Pulmonary artery endothelial cell (primary cell): ENCODE results near the gene ATXN1. TPM values are rescaled to one million over a fixed set of nuclear protein-coding genes. Genes with fewer than 3 reads are reported as not detected.
"Not testable (repeated sequence)": the region's sequence is repeated elsewhere in the genome, so short reads cannot be mapped to it uniquely, and the experiment has no call there.

Source experiments
- DNase-seq: peaks from one replicate; pipeline ENCODE4 v3.0.0-alpha.2; 2011; ENCODE audit warnings: low read depth, low spot score
- total RNA-seq: library from RNA; depleted of rRNA; stranded (reverse); fragments of >200 nt; gene quantifications from 2 replicates; pipeline ENCODE4 v1.2.3, GENCODE V29; 2014

The ATXN1 gene
- total RNA-seq, 1 donor from 2014 or later, result 14.2 TPM

DNA sequence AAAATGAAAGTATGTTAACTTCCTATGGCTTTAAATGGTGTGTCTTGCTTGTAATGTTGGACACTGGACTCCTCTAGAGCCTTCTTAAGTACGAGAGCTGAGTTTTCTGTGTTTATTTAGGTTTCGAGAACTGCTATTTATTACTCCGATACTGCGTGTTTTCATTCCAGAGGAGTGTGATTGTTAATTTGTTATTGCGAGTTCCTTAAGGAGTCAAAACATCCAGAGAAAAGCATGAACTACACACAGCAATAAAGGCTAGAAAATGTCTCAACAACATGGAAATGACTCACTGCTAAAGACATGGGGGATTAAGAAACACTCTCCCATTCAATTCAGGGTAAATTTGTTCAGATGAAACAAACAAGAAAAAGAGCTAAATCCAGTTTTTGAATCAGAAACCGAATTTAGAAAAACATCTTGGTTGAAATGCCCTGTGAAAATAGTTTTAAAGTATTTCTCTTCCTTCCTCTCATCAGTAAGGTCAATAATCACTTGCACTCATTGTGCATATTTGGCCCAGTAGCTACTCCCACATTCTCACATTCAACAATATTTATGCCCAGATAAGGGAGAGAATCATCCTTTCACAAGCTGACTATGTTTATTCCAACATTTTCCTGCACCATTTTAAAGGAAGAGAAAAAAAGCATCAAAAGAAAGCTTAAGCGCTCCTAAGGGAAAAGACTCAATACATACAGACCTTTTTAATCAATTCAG lies 36.0 kb downstream of the ATXN1 start:
- DNase-seq, result peak; percentile 63

DNA sequence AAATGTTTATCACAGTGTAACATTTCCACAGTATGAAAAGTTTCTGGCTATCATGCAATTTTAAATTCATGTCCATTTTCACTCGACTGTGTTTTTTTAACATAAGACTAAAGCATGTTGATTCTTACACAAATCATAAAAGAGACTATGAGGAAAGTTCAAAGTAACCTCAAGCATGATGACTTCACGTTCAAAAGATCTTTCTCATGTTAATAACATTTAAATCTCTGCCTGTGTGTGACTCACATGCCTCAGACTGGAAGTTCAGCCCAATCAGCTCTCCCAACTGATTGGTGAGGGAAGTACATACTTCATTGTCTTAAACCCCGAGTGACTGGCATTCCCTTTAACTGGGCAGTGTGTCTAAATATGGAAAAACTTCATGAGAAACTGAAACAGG lies 37.4 kb downstream of the ATXN1 start:
- peak; percentile 84 for DNase-seq

DNA sequence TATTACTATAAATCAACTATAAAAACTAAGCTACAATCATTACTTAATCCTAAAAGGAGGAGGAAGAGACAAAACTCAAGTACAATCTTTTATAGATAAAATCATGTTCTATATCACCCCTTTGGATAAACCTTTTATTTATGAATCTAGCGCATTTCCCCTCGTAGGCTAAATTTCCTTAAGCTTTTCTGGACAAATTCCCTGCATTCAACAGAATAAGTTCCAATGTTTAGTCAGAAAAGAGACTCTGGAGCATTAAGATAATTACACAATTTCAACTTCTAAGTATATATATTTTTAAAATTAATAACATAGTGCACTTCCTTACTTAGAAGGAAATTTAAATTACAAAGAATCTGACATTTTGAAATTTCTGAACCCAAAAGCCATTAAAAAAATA lies 37.9 kb downstream of the ATXN1 start:
- DNase-seq, result no peak

DNA sequence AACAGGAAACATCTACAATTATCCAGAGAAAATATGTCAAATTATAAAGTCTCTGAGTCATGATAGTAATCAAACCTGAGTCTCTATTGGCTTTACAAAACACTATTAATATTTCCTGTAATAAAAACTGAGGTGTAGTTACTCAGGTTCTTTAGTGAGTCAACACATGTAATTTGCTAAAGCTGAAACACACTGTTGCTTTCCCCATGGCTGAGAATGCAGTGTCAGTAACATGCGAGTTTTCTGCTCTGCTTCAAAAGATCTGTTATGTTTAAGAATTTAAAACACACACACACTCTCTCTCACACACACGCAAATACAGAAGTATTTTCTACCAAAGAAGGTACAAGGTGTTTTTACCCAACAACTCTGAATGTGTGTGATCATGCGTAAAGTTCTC lies 38.6 kb downstream of the ATXN1 start:
- DNase-seq, result no peak

DNA sequence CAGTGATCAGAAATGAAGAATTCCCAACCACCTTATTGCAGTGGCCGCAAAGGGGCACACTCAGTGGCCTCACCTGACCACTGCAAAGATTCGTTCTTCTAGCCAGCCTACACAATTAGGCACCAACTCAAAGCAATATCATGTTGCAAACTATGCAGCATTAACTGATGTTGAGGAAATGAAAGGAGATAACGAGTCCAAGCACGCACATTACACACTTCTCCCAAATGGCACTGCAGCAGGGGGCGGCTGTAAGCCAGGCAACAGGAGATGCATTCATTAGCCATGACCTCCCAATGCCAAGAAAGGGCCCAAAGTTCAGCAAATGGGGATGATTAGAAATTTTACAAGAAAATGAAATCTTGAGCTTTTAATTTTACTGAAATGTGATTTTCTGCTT lies 39.3 kb downstream of the ATXN1 start:
- no peak for DNase-seq

DNA sequence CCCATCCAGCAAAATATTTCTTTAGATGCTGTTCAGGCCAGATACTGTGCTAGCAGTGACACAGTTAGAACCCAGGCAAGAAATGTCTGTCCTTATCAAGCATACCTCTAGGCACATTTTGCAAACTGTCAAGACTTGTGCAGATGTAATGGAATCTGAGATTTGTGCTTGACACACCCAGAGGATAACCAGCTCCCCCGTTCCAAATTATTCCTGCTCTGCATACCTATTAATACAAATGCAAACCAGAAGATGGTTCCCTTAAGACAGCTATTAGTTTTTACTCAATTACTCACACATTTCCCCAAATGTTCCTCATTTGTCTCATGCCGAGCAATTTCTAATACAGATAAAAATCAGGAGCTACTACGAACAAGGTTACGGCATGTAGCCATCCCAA lies 40.4 kb downstream of the ATXN1 start:
- DNase-seq, result no peak

DNA sequence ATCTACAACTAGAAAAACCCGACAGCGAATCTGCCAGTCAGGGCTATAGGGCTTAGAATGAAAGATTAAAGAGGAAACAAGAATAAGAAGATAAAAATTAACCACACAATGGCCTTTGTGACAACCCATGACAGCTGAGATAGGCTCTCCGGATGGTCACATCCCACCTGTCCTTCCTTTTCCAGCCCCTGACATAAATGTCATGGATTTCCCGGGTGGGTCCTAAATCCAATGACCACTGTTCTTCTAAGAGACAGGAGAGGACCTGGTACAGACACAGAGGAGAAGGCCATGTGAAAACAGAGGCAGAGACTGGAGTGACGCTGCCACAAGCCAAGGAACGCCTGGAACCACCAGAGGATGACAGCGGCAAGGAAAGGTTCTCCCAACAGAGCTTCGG lies 41.8 kb downstream of the ATXN1 start:
- no peak for DNase-seq

DNA sequence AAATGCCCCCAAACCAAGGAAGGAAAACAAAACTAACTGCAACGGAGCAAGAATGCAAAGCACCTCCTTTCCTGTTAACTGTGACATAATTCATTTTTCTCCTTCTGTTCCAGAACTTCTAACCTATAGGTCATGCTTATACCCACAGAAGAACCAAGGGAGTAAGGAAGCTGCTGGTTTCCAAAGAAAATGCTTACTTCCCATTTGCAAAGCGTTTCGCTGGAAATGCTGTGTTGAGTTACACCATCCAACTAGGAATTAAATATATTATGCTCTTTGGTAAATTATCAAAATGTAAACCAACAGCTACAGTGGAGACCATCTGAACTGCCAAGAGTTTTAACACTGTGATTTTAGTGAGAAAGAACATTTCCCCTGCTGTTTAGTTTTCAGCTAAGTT lies 42.9 kb downstream of the ATXN1 start:
- DNase-seq, result no peak

DNA sequence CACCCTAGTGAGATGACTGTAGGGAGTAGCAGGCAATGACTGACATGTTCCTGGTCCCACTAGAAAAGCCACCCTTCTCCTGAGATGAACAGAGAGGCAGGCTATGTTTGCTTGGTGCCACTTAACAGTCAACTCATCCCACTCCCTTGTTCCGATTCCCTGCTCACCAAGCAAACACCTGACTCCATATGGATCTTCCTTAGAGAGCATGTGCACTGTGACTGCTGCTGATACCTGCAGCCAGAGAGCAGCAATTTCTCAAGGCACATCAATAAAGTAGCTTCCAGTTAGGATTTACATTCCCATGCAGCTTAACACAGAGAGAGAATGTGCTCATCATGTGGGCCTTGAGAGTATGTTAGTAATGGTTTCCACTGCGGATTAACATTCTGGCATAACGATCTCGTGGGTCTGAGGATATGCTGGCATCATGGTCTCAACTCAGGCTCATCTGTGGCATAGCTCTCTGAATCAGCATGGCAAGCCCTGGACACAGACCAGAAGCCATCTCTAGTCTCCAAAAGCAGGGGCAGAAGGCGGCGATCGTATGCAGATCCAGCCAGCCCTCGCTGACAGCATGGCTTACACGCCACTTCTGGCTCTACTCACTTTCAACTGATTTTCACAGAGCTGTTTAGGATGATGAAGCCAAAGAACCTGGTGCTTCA lies 43.9 kb downstream of the ATXN1 start:
- no peak for DNase-seq

DNA sequence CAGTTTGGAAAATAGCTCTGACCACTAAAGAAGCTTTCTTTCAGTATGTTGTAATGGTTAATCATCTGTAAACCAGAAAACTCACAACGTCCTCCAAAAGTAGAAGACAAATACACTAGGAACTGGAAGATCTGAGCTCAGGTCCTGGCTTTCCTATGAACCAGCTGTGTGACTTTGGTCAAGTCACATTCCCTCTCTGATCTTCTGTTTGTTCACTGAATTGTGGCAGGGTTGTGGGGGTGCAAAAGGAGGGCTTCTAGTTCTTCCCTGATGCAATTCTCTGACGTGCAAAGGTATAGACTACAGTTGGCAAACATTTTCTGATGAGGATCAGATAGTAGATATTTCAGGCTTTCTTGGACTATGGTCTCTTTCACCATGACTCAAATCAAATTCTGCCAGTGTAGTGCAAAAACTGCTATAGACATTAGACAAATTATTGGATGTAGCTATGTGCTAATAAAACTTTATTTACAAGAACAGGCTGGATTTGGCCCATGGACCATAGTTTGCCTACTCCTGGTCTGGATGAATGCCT lies 44.9 kb downstream of the ATXN1 start:
- DNase-seq, result no peak

DNA sequence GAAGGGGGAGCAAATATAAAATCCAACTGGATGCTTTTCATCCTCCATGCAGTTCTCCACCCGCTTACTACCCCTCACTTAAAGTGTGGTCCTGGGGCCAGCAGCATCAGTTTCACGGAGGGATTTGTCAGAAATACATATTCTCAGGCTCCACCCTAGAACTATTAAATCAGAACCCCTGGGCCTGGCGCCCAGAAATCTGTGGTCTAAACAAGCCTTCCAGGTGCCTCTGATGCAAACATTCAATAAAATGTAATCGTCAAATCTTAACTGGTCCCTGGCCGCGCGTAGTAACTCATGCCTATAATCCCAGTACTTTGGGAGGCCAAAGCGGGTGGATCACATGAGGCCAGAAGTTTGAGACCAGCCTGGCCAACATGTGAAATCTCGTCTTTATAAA lies 47.7 kb downstream of the ATXN1 start:
- DNase-seq, result no peak

DNA sequence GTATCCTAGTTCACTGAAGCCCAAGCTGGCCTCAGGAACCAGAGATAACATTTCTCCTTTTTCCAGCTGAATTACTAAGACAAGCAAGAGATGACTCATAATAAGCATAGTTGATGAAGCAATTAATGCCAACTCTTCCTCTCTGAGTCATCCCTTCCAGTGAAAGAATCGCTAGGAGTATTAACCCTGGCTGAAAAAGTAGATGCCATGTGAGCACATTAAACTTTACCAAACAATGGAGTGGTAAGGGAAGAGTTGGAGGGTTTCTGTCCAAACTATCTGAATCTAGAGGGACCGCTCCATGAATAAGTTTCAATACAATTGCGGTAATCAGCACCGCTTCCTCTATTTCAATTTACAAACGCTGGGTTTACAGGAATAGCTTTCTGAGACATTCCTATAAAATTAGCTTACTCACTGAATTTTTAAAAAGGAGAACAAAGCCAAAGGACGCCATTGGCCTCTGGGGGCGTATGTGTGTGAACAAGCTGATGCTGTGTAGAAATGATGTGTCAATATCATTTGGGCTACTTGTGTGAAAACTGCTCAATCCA lies 48.3 kb downstream of the ATXN1 start:
- peak; percentile 88 for DNase-seq

DNA sequence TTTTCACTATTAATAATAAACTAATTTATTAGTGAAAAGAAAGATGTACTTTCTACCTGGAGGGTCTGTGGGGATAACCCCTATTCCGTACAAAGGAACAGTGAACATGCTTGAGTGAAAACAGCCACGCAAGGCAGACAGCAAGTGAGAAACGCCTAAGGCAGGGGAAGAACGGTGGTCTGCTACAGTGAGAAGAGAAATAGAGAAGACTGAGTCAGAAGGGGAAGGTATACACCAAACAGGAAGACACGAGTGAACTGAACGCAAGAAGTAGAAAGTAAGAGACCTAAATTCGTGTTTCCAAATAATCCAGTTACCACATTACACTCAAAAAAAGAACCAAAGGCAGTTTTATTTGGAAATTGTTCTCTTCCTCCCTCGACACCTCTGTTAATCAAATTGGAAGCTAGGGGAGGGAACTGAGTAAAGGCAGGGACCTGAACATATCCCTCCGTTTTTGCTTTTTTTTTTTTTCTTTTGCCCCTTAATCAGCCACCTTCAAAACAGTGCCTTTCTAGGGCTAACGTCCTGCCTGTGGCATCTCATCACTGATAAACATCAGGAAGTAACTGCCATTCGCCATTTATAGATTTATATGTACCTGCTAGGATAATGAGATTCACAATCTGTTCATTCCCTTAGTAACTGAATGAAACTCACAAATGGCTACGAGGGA lies 48.9 kb downstream of the ATXN1 start:
- DNase-seq, result no peak

DNA sequence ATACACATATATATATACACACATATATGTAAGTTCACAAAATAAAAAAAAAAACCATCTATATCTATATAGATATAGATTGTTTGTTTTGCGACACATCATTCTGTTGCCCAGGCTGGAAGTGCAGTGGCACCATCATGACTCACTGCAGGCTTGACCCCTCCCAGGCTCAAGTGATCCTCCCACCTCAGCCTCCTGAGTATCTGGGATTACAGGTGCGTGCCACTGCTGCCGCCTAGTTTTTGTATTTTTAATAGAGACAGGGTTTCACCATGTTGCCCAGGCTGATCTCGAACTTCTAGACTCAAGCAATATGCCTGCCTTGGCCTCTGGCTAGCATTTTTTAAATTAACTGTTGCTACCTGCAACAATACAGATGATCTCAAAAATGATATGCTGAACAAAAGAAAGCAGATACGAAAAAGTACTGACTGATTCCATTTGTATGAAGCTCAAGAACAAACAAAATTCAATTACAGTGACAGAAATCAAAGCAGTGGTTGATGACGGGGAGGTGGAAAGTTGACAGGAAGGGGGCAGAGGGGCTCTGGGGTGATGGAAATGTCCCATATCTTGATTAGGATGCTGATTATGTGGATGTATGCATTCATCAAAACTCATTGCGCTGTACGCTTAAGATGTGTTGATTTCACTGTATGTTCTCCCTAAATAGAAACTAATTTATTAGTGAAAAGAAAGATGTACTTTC lies 49.6 kb downstream of the ATXN1 start:
- DNase-seq, result no peak

DNA sequence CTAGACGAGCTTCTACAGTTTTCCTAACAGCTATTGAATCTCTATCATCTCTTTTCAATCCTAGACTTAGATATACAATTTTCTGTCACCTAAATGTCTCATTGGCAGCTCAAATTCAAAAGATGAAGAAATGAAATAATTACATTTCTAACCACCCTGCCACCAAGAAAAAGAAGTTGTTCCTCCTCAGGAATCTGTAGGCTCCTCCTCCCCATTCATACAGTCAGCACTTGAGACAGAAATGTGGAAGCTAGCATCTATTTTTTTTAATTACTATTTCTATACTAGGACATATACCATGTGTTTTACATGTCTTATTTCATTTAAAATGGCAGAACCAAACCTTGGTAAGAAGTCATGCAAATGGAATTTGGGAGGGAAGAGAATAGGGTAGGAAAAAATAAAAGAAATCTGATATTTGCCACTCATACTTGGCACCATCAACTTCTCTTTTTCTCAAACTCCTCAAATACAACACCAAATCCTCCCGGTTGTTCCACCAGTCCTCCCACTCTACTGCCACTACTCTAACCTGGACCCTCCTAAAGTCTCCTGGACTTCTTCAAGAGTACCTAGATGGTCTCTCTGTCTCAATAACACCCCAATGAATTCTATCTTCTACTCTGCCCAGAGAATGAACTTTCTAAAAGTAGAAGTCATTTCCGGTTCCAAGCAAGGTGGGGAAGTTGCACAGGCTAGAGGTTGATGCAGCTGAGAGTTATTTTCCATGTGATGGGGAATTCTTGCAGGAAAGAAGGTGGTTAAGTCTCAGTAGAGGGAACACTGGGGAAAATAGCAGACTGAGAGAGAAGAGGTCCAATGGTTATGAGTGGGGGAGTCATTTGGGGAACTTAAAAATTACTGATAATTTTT lies 54.1 kb downstream of the ATXN1 start:
- DNase-seq, result no peak

DNA sequence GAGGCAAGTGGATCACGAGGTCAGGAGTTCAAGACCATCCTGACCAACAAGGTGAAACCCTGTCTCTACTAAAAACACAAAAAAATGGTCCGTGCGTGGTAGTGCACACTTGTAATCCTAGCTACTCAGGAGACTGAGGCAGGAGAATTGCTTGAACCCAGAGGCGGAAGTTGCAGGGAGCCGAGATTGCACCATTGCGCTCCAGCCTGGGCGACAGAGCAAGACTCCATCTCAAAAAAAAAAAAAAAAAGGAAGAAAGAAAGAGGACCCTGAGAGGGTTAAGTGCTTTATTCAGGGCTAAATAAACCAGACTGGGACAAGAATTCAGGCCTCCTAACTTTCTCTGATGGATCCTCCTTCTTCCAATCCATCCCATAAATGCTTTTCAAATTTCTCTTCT lies 54.8 kb downstream of the ATXN1 start:
- DNase-seq, result not testable (repeated sequence)

DNA sequence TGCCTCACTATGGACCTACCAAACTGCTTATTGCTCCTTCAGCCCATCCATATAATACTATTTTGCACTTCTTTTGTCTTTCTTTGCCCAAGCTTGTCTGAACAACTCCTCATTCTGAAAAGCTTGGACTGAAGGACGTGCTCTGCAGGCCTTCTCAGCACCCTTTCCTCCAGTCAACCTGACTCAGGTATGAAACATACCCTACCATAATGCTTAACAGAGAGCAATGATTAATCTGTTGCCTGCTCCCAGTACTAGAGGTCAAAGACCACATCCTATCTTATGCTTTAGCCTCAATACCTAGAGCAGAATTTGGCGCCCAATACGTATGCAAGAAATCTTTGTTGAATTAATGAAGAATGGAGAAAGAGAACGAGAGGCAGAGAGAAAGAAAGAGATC lies 55.2 kb downstream of the ATXN1 start:
- no peak for DNase-seq

DNA sequence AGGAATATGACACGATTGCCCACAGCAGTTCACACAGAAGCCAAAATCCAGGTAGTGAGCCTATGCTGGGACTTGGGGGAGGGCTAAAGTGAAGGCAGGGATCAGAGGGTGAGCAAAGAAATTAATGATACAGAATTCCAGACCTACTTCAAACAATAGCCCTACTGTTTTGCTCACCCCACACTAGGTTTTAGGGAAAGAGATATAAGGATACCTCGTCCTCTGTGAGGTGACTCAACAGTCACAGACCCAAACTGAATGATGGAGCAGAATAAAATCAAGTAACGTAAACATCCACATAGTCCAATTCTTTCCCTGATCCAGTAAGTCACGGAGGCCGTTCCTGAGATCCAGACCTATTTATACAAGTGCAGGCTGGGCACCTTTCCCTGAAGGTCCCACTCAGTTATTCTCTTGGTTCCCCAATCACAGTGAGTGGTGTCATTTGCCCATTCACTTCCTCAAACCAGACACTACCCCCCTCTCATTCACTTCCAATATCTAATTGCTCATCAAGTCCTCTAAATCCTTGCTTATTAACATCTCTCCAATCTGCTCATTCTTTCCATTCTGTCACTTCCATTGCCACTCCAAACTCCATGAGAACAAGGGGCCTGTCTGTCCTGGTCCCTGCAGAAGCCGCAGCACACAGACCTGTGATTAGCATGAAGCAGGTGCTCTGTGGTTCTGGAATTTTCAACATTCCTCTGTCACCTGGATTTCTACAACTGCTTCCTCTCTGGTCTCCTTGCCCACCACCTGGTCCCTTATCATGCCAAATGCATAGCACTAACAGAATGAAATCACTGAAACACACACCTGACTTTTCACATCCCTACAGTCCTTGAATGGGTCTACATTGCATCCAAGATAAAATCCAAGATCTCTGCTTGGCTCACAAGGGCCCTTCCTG lies 55.9 kb downstream of the ATXN1 start:
- no peak for DNase-seq

DNA sequence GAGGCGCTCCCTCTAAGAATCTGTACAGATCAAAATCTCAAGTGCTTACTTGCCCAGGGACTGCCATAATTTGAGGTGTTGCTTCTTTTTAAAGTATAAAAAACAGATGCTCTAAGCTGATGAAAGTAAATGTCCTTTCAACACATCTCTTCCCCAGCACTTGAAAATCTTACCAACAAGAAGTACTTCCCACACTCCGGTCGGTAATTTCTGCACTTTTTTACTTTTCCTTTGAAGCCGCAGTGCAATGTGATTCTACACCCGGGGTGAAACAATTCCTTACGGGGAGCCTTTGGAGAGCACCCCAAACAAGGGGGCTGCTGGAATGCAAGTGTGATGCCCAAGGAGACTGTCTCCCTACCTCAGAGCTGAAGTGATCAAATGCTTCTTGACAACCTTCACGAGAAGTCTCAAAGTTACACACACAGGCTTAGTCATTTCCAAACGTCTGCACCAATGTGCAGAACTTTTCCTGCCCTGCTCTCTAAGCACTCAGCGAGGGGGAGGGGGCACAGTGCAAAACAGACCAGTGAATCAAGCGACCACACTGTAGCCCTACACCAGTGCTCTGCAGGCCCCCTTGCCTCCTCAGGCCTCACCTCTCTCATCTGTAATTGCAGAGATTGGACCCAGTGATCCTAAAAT lies 56.7 kb downstream of the ATXN1 start:
- no peak for DNase-seq
